ENCODE data around the gene LRRK1.

GRCh38 chr15:101086394-101087171 is 167.4 kb downstream of the LRRK1 start:
- no peak for TF ChIP-seq POLR2AphosphoS5 (IDR thresholded peaks at IDR 0.05; ENCODE audit: low read depth)
- TF ChIP-seq CTCF (conservative IDR thresholded peaks at IDR 0.05; ENCODE audit: low read depth in 2 of 2) = no peak
- TF ChIP-seq EZH2phosphoT487 (IDR thresholded peaks at IDR 0.05; ENCODE audit: unreplicated experiment) = no peak
- no peak for TF ChIP-seq REST (IDR thresholded peaks at IDR 0.05; ENCODE audit: unreplicated experiment)

Data from GM23338 (cell line).